ENCODE results near the gene HOXB9.

Gene HOXB9

GRCh38 chr17:48593126-48593829, 32.9 kb downstream of the HOXB9 start, which contains the start of gene HOXB5:
Gene HOXB5 (minus strand): TSS chr17:48593779. CDS start chr17:48593682, 97 bp downstream.
- peaks cover 17% of the 10 kb centered on the region for H3K27me3 ChIP-seq (ENCODE audit: insufficient read depth, low read depth)
- no peaks in the 10 kb centered on the region for H4K20me1 ChIP-seq (ENCODE audit: insufficient read depth)
- peaks cover 5% of the 10 kb centered on the region for H3K4me1 ChIP-seq (ENCODE audit: low read depth, poor library complexity, severe bottlenecking)
- no peaks in the 10 kb centered on the region for H3K79me2 ChIP-seq (ENCODE audit: insufficient read depth, low read depth)
- no peak within 1 kb of the TSS for H3K4me3 ChIP-seq (IDR thresholded peaks at IDR 0.05; ENCODE audit: insufficient read depth, low read depth, low read length)
- peak within 1 kb of the TSS; percentile 71 for H3K4me2 ChIP-seq
- TF ChIP-seq CTCF (conservative IDR thresholded peaks at IDR 0.05; ENCODE audit: low read depth, low read length), result no peak
- no peaks in the 10 kb centered on the region for H3K36me3 ChIP-seq (ENCODE audit: insufficient read depth)
- peak within 1 kb of the TSS; percentile 79 for H2AFZ ChIP-seq (ENCODE audit: low read depth)
- no peak within 1 kb of the TSS for H3K27ac ChIP-seq
- no peak within 1 kb of the TSS for H3K9ac ChIP-seq

GRCh38 chr17:48592577-48592976, 33.6 kb downstream of the HOXB9 start:
- H3K79me2 ChIP-seq (ENCODE audit: insufficient read depth, low read depth), result no peaks in the 10 kb centered on the region
- no peak overlapping the region for H3K27ac ChIP-seq
- peaks cover 5% of the 10 kb centered on the region for H3K4me1 ChIP-seq (ENCODE audit: low read depth, poor library complexity, severe bottlenecking)
- peaks cover 10% of the 10 kb centered on the region for H3K27me3 ChIP-seq (ENCODE audit: insufficient read depth, low read depth)
- TF ChIP-seq CTCF (conservative IDR thresholded peaks at IDR 0.05; ENCODE audit: low read depth, low read length), result no peak
- no peak overlapping the region for H3K9ac ChIP-seq
- H4K20me1 ChIP-seq (ENCODE audit: insufficient read depth), result no peaks in the 10 kb centered on the region
- no peaks in the 10 kb centered on the region for H3K36me3 ChIP-seq (ENCODE audit: insufficient read depth)
- H3K4me2 ChIP-seq, result no peak overlapping the region
- no peak overlapping the region for H2AFZ ChIP-seq (ENCODE audit: low read depth)
- H3K4me3 ChIP-seq (IDR thresholded peaks at IDR 0.05; ENCODE audit: insufficient read depth, low read depth, low read length), result no peak overlapping the region

- H3K36me3 ChIP-seq (ENCODE audit: insufficient read depth), result no peaks in the 10 kb centered on the region
- TF ChIP-seq CTCF (conservative IDR thresholded peaks at IDR 0.05; ENCODE audit: low read depth, low read length), result no peak
- H3K4me2 ChIP-seq, result no peak overlapping the region
- H2AFZ ChIP-seq (ENCODE audit: low read depth), result no peak overlapping the region
- H3K4me3 ChIP-seq (IDR thresholded peaks at IDR 0.05; ENCODE audit: insufficient read depth, low read depth, low read length), result no peak overlapping the region
- no peak overlapping the region for H3K9ac ChIP-seq
- H3K4me1 ChIP-seq (ENCODE audit: low read depth, poor library complexity, severe bottlenecking), result peaks cover 5% of the 10 kb centered on the region
- H3K27me3 ChIP-seq (ENCODE audit: insufficient read depth, low read depth), result peaks cover 7% of the 10 kb centered on the region
- H3K79me2 ChIP-seq (ENCODE audit: insufficient read depth, low read depth), result no peaks in the 10 kb centered on the region
- no peaks in the 10 kb centered on the region for H4K20me1 ChIP-seq (ENCODE audit: insufficient read depth)
- H3K27ac ChIP-seq, result no peak overlapping the region
Observed at GRCh38 chr17:48592057-48592514, 34.1 kb downstream of the HOXB9 start.

- no peak overlapping the region for H3K4me2 ChIP-seq
- no peaks in the 10 kb centered on the region for H3K79me2 ChIP-seq (ENCODE audit: insufficient read depth, low read depth)
- TF ChIP-seq CTCF (conservative IDR thresholded peaks at IDR 0.05; ENCODE audit: low read depth, low read length), result no peak
- H3K27ac ChIP-seq, result no peak overlapping the region
- H3K4me3 ChIP-seq (IDR thresholded peaks at IDR 0.05; ENCODE audit: insufficient read depth, low read depth, low read length), result no peak overlapping the region
- H3K36me3 ChIP-seq (ENCODE audit: insufficient read depth), result no peaks in the 10 kb centered on the region
- H3K27me3 ChIP-seq (ENCODE audit: insufficient read depth, low read depth), result peaks cover 6% of the 10 kb centered on the region
- no peaks in the 10 kb centered on the region for H4K20me1 ChIP-seq (ENCODE audit: insufficient read depth)
- no peak overlapping the region for H2AFZ ChIP-seq (ENCODE audit: low read depth)
- no peak overlapping the region for H3K9ac ChIP-seq
- peaks cover 5% of the 10 kb centered on the region for H3K4me1 ChIP-seq (ENCODE audit: low read depth, poor library complexity, severe bottlenecking)
Observed at GRCh38 chr17:48591255-48592056, 34.7 kb downstream of the HOXB9 start.
